Fibroblast of skin of abdomen (primary cell): ENCODE measurements around the gene B3GALT6.

Source experiments
- DNase-seq: peaks from one replicate; pipeline ENCODE4 v3.0.0-alpha.2; 2013

Gene B3GALT6

GRCh38 chr1:1216770-1217620 is 15.0 kb upstream of the B3GALT6 start:
- no peak for DNase-seq

GRCh38 chr1:1217621-1218523 is 14.2 kb upstream of the B3GALT6 start:
- DNase-seq: no peak

- no peak for DNase-seq
These were observed 13.4 kb upstream of the B3GALT6 start for GRCh38 chr1:1218524-1219200.

GRCh38 chr1:1219341-1219740 is 12.7 kb upstream of the B3GALT6 start:
- no peak for DNase-seq

- no peak for DNase-seq
These were observed 11.8 kb upstream of the B3GALT6 start for GRCh38 chr1:1220197-1220596.

GRCh38 chr1:1221887-1222574 is 10.0 kb upstream of the B3GALT6 start:
- no peak for DNase-seq

- no peak for DNase-seq
These were observed 9.3 kb upstream of the B3GALT6 start for GRCh38 chr1:1222575-1223225.

GRCh38 chr1:1223321-1223720 is 8.7 kb upstream of the B3GALT6 start:
- no peak for DNase-seq

GRCh38 chr1:1223891-1224290 is 8.1 kb upstream of the B3GALT6 start:
- DNase-seq: no peak

- DNase-seq: no peak
These were observed 6.7 kb upstream of the B3GALT6 start for GRCh38 chr1:1225238-1225845.

GRCh38 chr1:1225913-1226312 is 6.1 kb upstream of the B3GALT6 start:
- no peak for DNase-seq

- DNase-seq: no peak
These were observed 5.3 kb upstream of the B3GALT6 start for GRCh38 chr1:1226566-1227362.

- no peak for DNase-seq
These were observed 4.7 kb upstream of the B3GALT6 start for GRCh38 chr1:1227386-1227785.

GRCh38 chr1:1228187-1228586 is 3.9 kb upstream of the B3GALT6 start:
- DNase-seq: no peak

- DNase-seq: no peak
These were observed 3.3 kb upstream of the B3GALT6 start for GRCh38 chr1:1228596-1229321.

- no peak for DNase-seq
These were observed 2.3 kb upstream of the B3GALT6 start for GRCh38 chr1:1229770-1230169.

- peak; percentile 59 for DNase-seq
These were observed 1.2 kb upstream of the B3GALT6 start for GRCh38 chr1:1230656-1231399.

- DNase-seq: peak; percentile 98
These were observed 433 bp upstream of the B3GALT6 start, which contains the start of gene SDF4 for GRCh38 chr1:1231400-1232207. Gene SDF4 (minus strand): TSS chr1:1232001. CDS start chr1:1228772, 3,229 bp downstream.
